G401 (cell line): ENCODE measurements around the gene MGMT. TPM values are rescaled to one million over a fixed set of nuclear protein-coding genes. Genes with fewer than 3 reads are reported as not detected.
A peak's percentile ranks its signal among the peaks of the same experiment; 100 is the strongest.

Source experiments
- DNase-seq: peaks from one replicate; pipeline ENCODE4 v3.0.0-alpha.2; 2015; ENCODE audit warnings: low spot score
- in situ Hi-C: cut with HindIII; loops from 2 replicates; pipeline ENCODE4 v1.10.0; 2016; ENCODE audit warnings: low sequenced_read_pairs, mixed read lengths
- total RNA-seq: library from RNA; depleted of rRNA; stranded (reverse); fragments of >200 nt; shearing (Covaris generic); gene quantifications from 2 replicates; pipeline ENCODE4 v1.2.3, GENCODE V29; 2014

The MGMT gene
- total RNA-seq, 1 experiment from 2014 or later = 60.3 TPM

- no peak for DNase-seq
- in situ Hi-C loops = no loop called here
Measured at GRCh38 chr10:129785536-129785981, 318.5 kb downstream of the MGMT start.

- in situ Hi-C loops = no loop called here
- DNase-seq = no peak
Measured at GRCh38 chr10:129786216-129786615, 319.2 kb downstream of the MGMT start.

DNA sequence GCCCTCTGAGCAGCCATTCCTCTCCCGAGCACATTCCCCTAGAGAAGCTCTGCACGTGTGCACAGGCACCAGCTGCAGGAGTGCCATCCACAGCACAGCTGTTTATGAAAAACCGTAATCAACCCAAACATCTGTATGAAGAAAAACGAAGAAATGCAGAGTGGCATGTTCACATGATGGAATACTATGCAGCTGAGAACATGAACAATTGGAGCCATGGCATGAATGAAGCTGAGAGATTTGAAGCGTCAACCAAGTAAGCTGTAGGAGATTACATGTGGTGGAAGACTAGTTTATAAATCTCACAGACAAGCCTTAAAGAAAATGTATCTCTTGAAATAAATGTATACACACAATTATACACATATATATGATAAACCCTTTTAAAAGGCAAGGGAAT is 320.5 kb downstream of the MGMT start:
- in situ Hi-C loops = no loop called here
- DNase-seq = no peak

- in situ Hi-C loops = no loop called here
- no peak for DNase-seq
Measured at GRCh38 chr10:129788215-129788614, 321.2 kb downstream of the MGMT start.

DNA sequence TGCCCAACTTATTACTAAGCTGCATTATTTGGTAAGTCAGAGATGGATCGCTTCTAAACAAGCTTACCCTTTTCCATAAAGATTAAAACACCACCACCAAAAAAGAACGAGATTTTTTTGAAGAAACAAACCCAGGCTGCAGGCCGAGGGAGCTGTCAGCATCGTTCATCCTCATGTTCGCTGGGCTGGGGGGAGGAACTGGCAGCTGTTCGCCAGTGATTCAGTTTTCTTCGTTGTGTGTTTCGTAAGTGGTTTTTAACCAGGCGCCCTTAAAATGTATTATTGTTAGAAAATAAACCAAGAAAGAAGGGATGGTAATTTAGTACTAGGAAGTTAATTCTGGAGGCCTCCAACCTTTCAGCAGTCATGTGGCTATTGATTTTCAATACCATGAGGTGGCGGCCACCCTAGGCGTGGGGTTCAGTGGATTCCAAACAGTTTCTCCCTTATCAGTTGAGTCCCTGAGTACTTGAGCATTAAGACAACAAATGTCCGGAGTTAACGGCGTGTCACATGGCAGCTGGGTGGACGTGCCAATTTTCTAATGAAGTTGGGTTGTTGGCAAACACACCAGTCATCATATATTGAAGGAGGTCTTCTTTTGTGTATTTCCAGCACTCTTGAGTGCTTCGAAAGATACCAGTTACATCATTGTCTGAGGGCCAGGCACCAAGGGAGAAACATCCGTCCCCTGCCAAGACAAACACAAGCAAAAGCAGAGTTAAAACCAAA is 323.8 kb downstream of the MGMT start:
- DNase-seq = no peak
- in situ Hi-C loops = no loop called here

DNA sequence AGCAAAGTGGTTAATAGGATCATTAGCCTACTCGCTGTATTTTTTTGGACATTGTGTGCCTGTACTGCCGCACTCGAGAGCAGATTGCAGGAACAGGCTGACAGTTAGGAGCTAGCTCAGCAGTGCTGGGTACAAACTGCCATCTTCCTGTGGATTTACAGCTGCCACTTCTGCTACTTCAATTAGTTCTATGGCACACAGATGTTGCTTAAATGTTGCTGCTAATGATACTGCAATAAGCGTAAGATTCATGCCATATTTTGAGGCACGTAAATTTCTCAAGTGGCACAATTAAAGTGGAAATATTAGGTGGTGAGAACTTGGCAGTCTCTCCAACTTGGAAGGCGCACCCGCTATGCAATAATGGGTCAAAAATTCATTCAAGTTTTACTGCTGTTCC is 325.1 kb downstream of the MGMT start:
- in situ Hi-C loops = no loop called here
- DNase-seq = peak; percentile 15

DNA sequence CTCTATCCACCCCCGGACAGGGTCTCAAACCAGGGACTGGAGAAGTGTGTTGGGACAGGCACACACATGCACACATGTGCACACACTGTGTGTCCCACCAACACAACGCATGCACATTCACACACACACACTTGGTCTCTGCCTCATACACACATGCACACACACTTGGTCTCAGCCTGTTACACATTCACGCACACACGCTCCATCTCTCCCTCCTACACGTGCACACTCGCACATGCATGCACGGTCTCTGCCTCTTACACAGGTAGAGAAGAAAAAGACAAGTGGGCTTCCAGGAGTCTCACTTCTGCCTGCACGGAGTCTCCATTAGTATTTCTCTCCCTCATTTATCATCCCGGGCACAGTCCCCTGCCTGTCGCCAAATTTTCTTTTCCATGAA is 325.8 kb downstream of the MGMT start:
- in situ Hi-C loops = no loop called here
- no peak for DNase-seq

GRCh38 chr10:129793479-129793878 is 326.4 kb downstream of the MGMT start:
- DNase-seq = no peak

DNA sequence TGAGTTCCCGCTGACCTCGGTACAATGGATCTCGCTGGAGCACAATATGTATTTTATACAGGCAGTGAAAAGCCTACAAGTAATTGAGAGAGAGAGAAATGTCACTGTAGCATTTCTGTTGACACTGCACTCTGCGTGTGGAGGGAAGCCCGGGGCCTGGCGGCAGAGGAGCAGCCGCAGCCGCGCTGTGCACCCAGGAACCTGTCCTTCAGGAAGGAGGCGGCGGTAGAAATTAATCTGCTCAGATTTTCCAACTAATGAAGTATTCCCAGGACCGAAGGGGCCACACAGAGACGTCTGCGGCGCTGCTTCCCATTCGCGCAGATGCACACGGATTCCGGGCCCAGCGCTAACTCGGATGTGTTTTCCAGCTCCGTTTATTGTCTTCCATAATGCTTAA is 327.0 kb downstream of the MGMT start:
- no peak for DNase-seq
- in situ Hi-C loops = no loop called here

More at GRCh38 chr10:129793479-129793878, 326.4 kb downstream of the MGMT start:
- in situ Hi-C loops = no loop called here

- no peak for DNase-seq
- in situ Hi-C loops = no loop called here
Measured at GRCh38 chr10:129796710-129797420, 329.8 kb downstream of the MGMT start.

- in situ Hi-C loops = no loop called here
- no peak for DNase-seq
Measured at GRCh38 chr10:129799942-129800341, 332.9 kb downstream of the MGMT start.

- no peak for DNase-seq
- in situ Hi-C loops = no loop called here
Measured at GRCh38 chr10:129800796-129801340, 333.8 kb downstream of the MGMT start.

GRCh38 chr10:129807211-129807610 is 340.2 kb downstream of the MGMT start:
- in situ Hi-C loops = no loop called here
- DNase-seq = no peak

- in situ Hi-C loops = no loop called here
Measured at GRCh38 chr10:129808092-129808983, 341.3 kb downstream of the MGMT start.

DNA sequence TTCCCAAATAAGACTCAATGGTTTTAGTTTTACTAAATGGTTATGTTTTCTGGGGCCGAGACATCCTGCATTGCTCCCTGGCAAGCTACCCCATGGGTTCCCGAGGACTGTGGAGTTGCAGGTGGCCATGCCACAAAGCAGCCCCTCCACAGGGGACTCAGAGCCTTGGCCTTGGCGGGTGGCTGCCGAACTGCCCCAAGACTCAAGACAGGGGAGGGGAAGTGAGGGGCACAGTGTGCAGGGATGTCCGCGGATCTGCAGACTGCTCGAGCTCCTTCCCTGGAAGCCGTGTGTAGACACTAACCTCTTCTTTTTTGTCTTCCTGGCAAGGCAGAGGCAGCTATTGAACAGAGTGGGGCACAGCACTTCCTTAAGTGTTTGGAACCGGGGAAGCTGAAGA is 342.4 kb downstream of the MGMT start:
- no peak for DNase-seq
- in situ Hi-C loops = no loop called here

More at GRCh38 chr10:129808092-129808983, 341.3 kb downstream of the MGMT start:
- DNase-seq = no peak

DNA sequence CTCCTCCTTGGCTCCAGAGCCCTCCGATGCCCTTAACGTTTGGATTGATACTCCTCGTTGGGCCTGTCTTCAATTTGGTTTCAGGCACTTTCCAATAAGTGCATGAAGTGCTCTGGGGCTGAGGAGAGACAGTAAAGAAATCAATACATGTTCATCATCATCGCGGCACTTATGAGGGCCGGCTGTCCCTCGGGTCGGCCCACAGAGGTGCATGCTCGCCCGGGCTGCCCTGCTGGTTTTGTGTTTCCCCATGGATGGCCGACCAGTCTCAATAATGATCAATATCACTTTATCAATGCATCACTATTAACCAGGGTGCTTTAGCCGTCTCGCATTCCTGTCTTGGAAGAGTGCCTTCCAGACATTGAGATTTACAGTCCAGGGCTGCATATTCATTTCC is 342.8 kb downstream of the MGMT start:
- DNase-seq = no peak
- in situ Hi-C loops = no loop called here

DNA sequence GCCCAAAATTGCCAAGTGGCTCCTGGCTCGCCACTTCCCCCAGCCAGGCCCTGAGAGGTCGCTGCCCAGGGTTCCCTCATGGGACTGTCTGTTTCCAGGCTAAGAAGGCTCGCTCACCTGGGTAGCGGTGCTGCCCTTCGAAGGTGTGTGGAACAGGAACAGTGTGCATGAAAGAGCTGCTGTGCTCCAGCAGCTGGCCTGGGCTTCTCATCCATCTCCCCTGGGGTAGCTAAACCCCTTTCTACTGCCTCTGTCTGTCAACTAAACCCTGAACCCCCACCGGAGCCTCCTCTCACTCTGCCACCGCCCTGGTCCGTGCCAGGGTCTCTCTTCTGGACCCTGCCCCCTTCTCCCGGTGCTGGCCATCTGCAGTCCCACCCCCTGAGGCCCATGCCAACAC is 344.2 kb downstream of the MGMT start:
- in situ Hi-C loops = no loop called here

DNA sequence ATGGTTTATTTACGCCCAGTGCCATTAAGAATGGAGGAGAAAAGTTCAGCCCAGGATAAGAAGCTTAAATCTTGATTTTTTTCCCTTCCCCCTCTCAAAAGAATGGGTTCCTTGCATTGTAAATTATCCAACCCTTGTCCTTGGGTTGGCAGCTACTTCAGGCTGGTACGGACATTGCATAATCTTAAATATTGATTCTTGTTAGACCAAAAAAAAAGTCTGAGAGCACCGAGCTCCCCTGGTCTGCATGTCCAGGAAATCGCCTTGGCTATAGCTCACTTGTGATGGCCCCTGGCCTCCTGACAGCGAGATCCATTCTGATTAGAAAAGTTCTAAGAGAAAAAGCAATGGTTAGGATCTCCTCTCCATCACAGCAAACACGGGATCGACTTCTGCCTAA is 345.4 kb downstream of the MGMT start:
- DNase-seq = no peak
- in situ Hi-C loops = no loop called here

More for the DNA sequence above, 344.2 kb downstream of the MGMT start:
- DNase-seq = no peak
